HL-60/S4 treated with retinoic acid at 250 ng/mL for 4 days and 3 days (cell line): ENCODE measurements around the gene RNF186.
"Not testable (repeated sequence)": the region's sequence is repeated elsewhere in the genome, so short reads cannot be mapped to it uniquely, and the experiment has no call there.

Experiments used
- in situ Hi-C: fragments of 300-500 bp; cut with MboI; formaldehyde crosslinking; loops from 2 replicates; pipeline ENCODE4 v1.7.0; 2022; ENCODE audit warnings: low sequenced_read_pairs

Gene RNF186

GRCh38 chr1:19814681-19815503 is at the start of gene RNF186:
RNF186 (minus strand) TSS chr1:19815283; CDS start chr1:19815101, 182 bp downstream.
- in situ Hi-C loops = no loop called here

GRCh38 chr1:19864570-19865160 is 49.6 kb upstream of the RNF186 start:
- in situ Hi-C loops = no loop called here

GRCh38 chr1:19862944-19863343 is 47.9 kb upstream of the RNF186 start:
- in situ Hi-C loops = no loop called here

GRCh38 chr1:19861842-19862530 is 46.9 kb upstream of the RNF186 start:
- in situ Hi-C loops = no loop called here

- in situ Hi-C loops = no loop called here
Observed at GRCh38 chr1:19861034-19861433, 46.0 kb upstream of the RNF186 start.

GRCh38 chr1:19860418-19860817 is 45.3 kb upstream of the RNF186 start:
- in situ Hi-C loops = no loop called here

GRCh38 chr1:19859876-19860275 is 44.8 kb upstream of the RNF186 start:
- in situ Hi-C loops = no loop called here

GRCh38 chr1:19858893-19859292 is 43.8 kb upstream of the RNF186 start:
- in situ Hi-C loops = no loop called here

GRCh38 chr1:19854866-19855265 is 39.8 kb upstream of the RNF186 start:
- in situ Hi-C loops = no loop called here

GRCh38 chr1:19852036-19852435 is 37.0 kb upstream of the RNF186 start:
- in situ Hi-C loops = no loop called here

GRCh38 chr1:19850214-19850613 is 35.1 kb upstream of the RNF186 start:
- in situ Hi-C loops = no loop called here

GRCh38 chr1:19849307-19849706 is 34.2 kb upstream of the RNF186 start:
- in situ Hi-C loops = not testable (repeated sequence)

GRCh38 chr1:19847334-19847733 is 32.3 kb upstream of the RNF186 start:
- in situ Hi-C loops = not testable (repeated sequence)

GRCh38 chr1:19846338-19846737 is 31.3 kb upstream of the RNF186 start:
- in situ Hi-C loops = no loop called here

GRCh38 chr1:19845555-19845954 is 30.5 kb upstream of the RNF186 start:
- in situ Hi-C loops = no loop called here

- in situ Hi-C loops = no loop called here
Observed at GRCh38 chr1:19844731-19845495, 29.8 kb upstream of the RNF186 start.

GRCh38 chr1:19840228-19840627 is 25.1 kb upstream of the RNF186 start:
- in situ Hi-C loops = no loop called here

GRCh38 chr1:19837866-19838265 is 22.8 kb upstream of the RNF186 start:
- in situ Hi-C loops = no loop called here

GRCh38 chr1:19835578-19835977 is 20.5 kb upstream of the RNF186 start:
- in situ Hi-C loops = no loop called here

GRCh38 chr1:19831441-19831840 is 16.4 kb upstream of the RNF186 start:
- in situ Hi-C loops = no loop called here

GRCh38 chr1:19828546-19828945 is 13.5 kb upstream of the RNF186 start:
- in situ Hi-C loops = no loop called here
